ENCODE data around the gene LMTK2. TPM values are rescaled to one million over a fixed set of nuclear protein-coding genes. Genes with fewer than 3 reads are reported as not detected.
A peak's percentile ranks its signal among the peaks of the same experiment; 100 is the strongest.
"Not testable (repeated sequence)": the region's sequence is repeated elsewhere in the genome, so short reads cannot be mapped to it uniquely, and the experiment has no call there.

The LMTK2 gene
- total and polyA plus RNA-seq, 2 donors (not counting 1 experiment from before 2014, with no cell fraction given): 5.2 to 6.9 TPM

DNA sequence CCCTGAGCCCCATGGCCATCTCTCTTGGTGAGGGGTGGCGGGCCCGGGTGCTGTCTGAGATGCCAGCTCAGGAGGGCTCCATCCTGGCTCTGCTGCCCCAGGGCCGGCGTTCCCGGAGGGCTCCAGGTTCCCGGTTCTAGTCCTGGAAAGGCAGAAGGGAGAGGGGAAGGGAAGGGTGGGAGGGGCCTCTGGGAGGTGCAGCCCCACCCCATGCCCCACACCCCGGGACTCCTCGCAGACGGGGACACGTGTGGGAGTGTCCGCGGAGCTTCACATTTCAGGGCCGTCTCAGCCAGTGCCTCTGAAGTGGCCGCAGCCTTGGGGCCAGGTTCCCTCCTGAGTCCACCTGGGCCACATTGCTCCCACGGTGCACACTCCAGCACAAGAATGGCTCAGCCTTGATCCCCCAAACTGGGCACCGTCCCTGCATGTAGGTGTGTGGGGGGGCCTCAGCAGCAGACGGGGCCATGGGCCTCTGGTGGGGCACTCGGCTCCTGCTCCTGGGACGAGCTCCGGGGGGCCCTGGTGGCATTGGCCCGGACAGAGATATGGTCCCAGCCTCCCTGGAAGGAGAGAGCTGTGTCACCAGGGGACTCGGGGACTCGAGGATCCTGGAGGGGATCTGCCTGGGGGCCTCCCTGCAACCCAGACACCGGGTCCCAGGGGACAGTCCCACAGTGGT, 110.4 kb downstream of the LMTK2 start:
- DNase-seq (ENCODE audit: low read depth in 2 of 2): no peak
- no peaks in the 10 kb centered on the region for H3K27me3 ChIP-seq (ENCODE audit: control insufficient read depth, insufficient read depth, low read length)
- no peak for TF ChIP-seq EZH2 (IDR thresholded peaks at IDR 0.05; ENCODE audit: low read length, missing control alignments)
- TF ChIP-seq, protein P1, sequence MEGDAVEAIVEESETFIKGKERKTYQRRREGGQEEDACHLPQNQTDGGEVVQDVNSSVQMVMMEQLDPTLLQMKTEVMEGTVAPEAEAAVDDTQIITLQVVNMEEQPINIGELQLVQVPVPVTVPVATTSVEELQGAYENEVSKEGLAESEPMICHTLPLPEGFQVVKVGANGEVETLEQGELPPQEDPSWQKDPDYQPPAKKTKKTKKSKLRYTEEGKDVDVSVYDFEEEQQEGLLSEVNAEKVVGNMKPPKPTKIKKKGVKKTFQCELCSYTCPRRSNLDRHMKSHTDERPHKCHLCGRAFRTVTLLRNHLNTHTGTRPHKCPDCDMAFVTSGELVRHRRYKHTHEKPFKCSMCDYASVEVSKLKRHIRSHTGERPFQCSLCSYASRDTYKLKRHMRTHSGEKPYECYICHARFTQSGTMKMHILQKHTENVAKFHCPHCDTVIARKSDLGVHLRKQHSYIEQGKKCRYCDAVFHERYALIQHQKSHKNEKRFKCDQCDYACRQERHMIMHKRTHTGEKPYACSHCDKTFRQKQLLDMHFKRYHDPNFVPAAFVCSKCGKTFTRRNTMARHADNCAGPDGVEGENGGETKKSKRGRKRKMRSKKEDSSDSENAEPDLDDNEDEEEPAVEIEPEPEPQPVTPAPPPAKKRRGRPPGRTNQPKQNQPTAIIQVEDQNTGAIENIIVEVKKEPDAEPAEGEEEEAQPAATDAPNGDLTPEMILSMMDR (conservative IDR thresholded peaks at IDR 0.05 in 1 of 2, IDR thresholded peaks at IDR 0.05 in 1 of 2; ENCODE audit: low read depth in 1 of 2, low read length in 2 of 2): no peak

DNA sequence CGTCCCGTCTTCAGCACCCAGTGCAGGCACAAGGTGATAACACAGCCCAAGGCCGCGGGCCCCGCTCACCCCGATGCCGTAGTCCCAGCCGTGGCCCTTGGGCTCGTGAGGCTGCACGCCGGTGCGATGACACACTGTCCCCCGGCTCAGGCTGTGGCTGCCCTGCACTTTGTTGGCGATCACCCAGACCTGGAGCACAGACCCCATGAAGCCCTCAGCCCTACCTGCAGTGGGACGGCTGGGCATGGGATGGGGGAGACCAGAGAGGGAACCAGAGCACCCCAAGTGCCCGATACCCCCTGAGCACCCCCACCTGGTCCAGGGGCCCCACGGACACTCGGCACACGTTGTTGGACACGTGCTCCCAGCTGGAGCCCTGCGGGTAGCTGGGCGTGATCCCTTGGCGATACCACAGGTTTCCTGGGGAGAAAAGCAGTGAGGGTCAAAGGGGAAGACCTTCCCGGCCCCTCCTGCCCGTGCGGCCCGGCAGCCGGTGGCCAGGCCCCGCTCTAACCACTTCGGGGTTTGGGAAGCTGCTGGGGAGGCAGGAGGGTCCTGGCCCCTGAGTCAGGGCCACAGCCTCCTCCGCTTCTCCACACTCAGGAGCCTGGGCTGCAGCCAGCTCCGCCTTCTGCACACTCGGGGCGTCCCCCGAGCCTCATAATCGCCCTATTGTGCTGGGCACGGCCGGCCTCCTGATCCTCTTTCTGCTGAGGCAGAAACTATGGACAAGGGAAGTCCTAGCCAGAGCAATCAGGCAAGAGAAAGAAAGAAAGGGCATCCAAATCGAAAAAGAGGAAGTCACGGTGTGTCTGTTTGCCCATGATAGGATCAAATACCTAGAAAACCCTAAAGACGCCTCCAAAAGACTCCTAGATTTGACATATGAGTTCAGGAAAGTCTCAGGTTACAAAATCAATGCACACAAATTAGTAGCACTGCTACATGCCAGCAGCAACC, 111.2 kb downstream of the LMTK2 start:
- Histone ChIP-seq H3K79me2 (ENCODE audit: control insufficient read depth, insufficient read depth, low read length) (no peaks in the 10 kb centered on the region), H3K36me3 (ENCODE audit: control insufficient read depth, insufficient read depth, low read length) (peaks cover 5% of the 10 kb centered on the region), H3K27me3 (ENCODE audit: control insufficient read depth, insufficient read depth, low read length) (no peaks in the 10 kb centered on the region), H3K9ac (ENCODE audit: insufficient read depth, low read length) (no peak overlapping the region), H3K9me3 (ENCODE audit: control insufficient read depth, insufficient read depth, low read depth, low read length) (no peaks in the 10 kb centered on the region), H3K4me3 (replicated peaks in 1 of 4; ENCODE audit: control extremely low read depth in 1 of 4, insufficient read depth in 1 of 4, low read depth in 3 of 4, low read length in 4 of 4) (no peak overlapping the region), H4K20me1 (ENCODE audit: control insufficient read depth, extremely low read depth, insufficient read depth, low read length) (no peaks in the 10 kb centered on the region), H3K27ac (ENCODE audit: insufficient read depth, low read length) (no peak overlapping the region), H3K4me2 (ENCODE audit: extremely low read depth, insufficient read depth, low read length) (no peak overlapping the region), H2AFZ (ENCODE audit: low read length) (no peak overlapping the region), H3K4me1 (ENCODE audit: control insufficient read depth, extremely low read depth, insufficient read depth, low read length) (no peaks in the 10 kb centered on the region)
- peak in 1 of 2 donors; percentile 7 for DNase-seq (ENCODE audit: low read depth in 2 of 2)
- TF ChIP-seq, protein P1 (conservative IDR thresholded peaks at IDR 0.05 in 1 of 2, IDR thresholded peaks at IDR 0.05 in 1 of 2; ENCODE audit: low read depth in 1 of 2, low read length in 2 of 2): no peak
- TF ChIP-seq EZH2 (IDR thresholded peaks at IDR 0.05; ENCODE audit: low read length, missing control alignments): no peak

More for the DNA sequence above, 110.4 kb downstream of the LMTK2 start:
- H3K9ac ChIP-seq (ENCODE audit: insufficient read depth, low read length): no peak overlapping the region
- no peak overlapping the region for H3K4me2 ChIP-seq (ENCODE audit: extremely low read depth, insufficient read depth, low read length)
- H3K9me3 ChIP-seq (ENCODE audit: control insufficient read depth, insufficient read depth, low read depth, low read length): no peaks in the 10 kb centered on the region
- H4K20me1 ChIP-seq (ENCODE audit: control insufficient read depth, extremely low read depth, insufficient read depth, low read length): no peaks in the 10 kb centered on the region
- H3K4me1 ChIP-seq (ENCODE audit: control insufficient read depth, extremely low read depth, insufficient read depth, low read length): no peaks in the 10 kb centered on the region
- H3K4me3 ChIP-seq (replicated peaks in 1 of 4; ENCODE audit: control extremely low read depth in 1 of 4, insufficient read depth in 1 of 4, low read depth in 3 of 4, low read length in 4 of 4): no peak overlapping the region
- H2AFZ ChIP-seq (ENCODE audit: low read length): no peak overlapping the region
- no peak overlapping the region for H3K27ac ChIP-seq (ENCODE audit: insufficient read depth, low read length)
- peaks cover 5% of the 10 kb centered on the region for H3K36me3 ChIP-seq (ENCODE audit: control insufficient read depth, insufficient read depth, low read length)
- H3K79me2 ChIP-seq (ENCODE audit: control insufficient read depth, insufficient read depth, low read length): no peaks in the 10 kb centered on the region

DNA sequence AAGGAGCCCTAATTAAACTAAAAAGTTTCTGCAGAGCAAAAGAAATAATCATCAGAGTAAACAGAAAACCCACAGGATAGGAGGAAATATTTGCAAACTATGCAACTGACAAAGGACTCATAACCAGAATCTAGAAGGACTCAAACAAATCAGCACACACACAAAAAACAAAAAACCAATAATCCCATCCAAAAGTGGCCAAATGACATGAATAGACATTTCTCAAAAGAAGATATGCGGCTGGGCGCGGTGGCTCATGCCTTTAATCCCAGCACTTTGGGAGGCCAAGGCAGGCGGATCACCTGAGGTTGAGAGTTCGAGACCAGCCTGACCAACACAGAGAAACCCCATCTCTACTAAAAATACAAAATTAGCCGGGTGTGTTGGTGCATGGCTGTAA, 112.7 kb downstream of the LMTK2 start:
- not testable (repeated sequence) for H4K20me1 ChIP-seq (ENCODE audit: control insufficient read depth, extremely low read depth, insufficient read depth, low read length); H3K27me3 ChIP-seq (ENCODE audit: control insufficient read depth, insufficient read depth, low read length); H3K9me3 ChIP-seq (ENCODE audit: control insufficient read depth, insufficient read depth, low read depth, low read length); H3K79me2 ChIP-seq (ENCODE audit: control insufficient read depth, insufficient read depth, low read length); H3K36me3 ChIP-seq (ENCODE audit: control insufficient read depth, insufficient read depth, low read length); DNase-seq (ENCODE audit: low read depth in 2 of 2); H2AFZ ChIP-seq (ENCODE audit: low read length); H3K9ac ChIP-seq (ENCODE audit: insufficient read depth, low read length); H3K4me2 ChIP-seq (ENCODE audit: extremely low read depth, insufficient read depth, low read length); H3K27ac ChIP-seq (ENCODE audit: insufficient read depth, low read length); H3K4me1 ChIP-seq (ENCODE audit: control insufficient read depth, extremely low read depth, insufficient read depth, low read length); H3K4me3 ChIP-seq (replicated peaks in 1 of 4; ENCODE audit: control extremely low read depth in 1 of 4, insufficient read depth in 1 of 4, low read depth in 3 of 4, low read length in 4 of 4)

All from fibroblast of lung (primary cell).